ENCODE data around the gene IL15RA. TPM values are rescaled to one million over a fixed set of nuclear protein-coding genes. Genes with fewer than 3 reads are reported as not detected.

Gene IL15RA
- total RNA-seq, 4 donors from 2014 or later, result 17.7 to 21.9 (median 20.6) TPM

DNA sequence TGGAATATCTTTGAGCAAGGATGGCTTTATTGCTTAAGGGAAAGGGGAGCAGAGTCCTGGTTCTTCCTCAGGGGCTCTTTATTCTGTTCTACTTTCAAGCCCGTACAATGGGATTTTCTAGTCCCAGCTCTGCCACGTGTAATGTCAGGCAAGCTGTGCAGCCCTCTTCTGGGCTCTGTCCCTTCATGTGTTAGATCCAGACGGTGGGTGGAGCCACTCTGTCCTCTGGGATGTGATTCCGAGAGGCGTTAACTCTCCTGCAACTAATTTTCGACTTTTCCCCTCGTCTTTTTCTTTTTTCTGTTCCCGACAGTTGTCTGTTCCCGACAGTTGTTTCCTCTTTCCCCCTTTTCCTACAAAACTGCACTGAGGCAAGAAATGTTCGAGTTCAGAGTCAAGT, 52.5 kb downstream of the IL15RA start:
- no peak for ATAC-seq
- Histone ChIP-seq H3K27ac (no peak overlapping the region), H3K27me3 (no peaks in the 10 kb centered on the region), H3K36me3 (peaks cover 7 to 99% of the 10 kb centered on the region in 2 donors), H3K9me3 (no peaks in the 10 kb centered on the region), H3K4me3 (no peak overlapping the region), H3K4me1 (no peaks in the 10 kb centered on the region)
- TF ChIP-seq, protein P1, sequence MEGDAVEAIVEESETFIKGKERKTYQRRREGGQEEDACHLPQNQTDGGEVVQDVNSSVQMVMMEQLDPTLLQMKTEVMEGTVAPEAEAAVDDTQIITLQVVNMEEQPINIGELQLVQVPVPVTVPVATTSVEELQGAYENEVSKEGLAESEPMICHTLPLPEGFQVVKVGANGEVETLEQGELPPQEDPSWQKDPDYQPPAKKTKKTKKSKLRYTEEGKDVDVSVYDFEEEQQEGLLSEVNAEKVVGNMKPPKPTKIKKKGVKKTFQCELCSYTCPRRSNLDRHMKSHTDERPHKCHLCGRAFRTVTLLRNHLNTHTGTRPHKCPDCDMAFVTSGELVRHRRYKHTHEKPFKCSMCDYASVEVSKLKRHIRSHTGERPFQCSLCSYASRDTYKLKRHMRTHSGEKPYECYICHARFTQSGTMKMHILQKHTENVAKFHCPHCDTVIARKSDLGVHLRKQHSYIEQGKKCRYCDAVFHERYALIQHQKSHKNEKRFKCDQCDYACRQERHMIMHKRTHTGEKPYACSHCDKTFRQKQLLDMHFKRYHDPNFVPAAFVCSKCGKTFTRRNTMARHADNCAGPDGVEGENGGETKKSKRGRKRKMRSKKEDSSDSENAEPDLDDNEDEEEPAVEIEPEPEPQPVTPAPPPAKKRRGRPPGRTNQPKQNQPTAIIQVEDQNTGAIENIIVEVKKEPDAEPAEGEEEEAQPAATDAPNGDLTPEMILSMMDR (IDR thresholded peaks at IDR 0.05), result no peak
- 73 to 100% methylated on average over 1 to 10 of the region's 10 CpGs for WGBS, 2 donors (ENCODE audit: low coverage in 1 of 2)

DNA sequence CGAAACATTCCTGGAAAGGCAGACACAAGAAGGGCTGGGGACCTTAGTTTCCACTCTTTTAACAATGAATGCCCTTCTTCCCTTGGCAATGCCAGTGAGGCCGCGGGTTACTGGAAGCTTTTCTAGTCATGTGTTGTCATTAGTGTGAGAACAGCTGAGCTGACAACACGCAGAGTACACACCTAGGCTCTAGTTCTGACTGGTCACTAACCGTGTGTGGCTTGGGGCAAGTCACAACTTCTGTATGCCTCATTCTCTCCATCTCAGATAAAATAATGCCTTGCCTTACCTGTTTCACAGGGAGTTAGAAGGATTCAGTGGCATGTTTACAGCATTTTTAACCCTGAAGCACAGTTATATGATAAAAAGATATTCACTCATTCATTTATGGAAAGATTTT, 55.6 kb downstream of the IL15RA start:
- no peak overlapping the region for H3K27ac ChIP-seq
- H3K4me3 ChIP-seq, result no peak overlapping the region
- no peaks in the 10 kb centered on the region for H3K4me1 ChIP-seq
- no peak for ATAC-seq
- H3K36me3 ChIP-seq, result peaks cover 7 to 100% of the 10 kb centered on the region in 2 donors
- TF ChIP-seq POLR2AphosphoS5 (IDR thresholded peaks at IDR 0.05) (no peak), EP300 (IDR thresholded peaks at IDR 0.05) (no peak), POLR2A (IDR thresholded peaks at IDR 0.05) (no peak)
- TF ChIP-seq, protein P1 (IDR thresholded peaks at IDR 0.05), result no peak
- no peaks in the 10 kb centered on the region for H3K9me3 ChIP-seq
- H3K27me3 ChIP-seq, result no peaks in the 10 kb centered on the region
- 60 to 100% methylated on average over 2 of the region's 5 CpGs for WGBS, 2 donors (ENCODE audit: low coverage in 1 of 2)

DNA sequence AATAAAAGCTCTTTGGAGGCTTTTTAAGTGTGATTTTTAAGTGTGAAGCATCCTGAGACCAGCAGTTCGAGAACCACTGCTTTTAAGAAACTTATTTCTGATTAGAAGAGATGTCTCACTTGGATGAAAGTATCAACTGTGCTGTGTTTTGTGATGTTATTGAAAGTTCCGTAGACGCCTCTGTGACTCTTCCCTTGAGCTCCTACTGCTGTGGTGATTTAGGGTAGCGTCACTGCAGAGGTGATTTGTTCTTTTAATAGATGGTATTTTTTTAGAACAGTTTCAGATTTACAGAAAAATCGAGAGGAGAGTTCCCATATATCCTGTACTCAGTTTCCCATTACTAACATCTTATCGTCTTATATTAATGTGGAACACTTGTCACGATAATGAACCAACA, 57.8 kb downstream of the IL15RA start:
- H3K27me3 ChIP-seq, result no peaks in the 10 kb centered on the region
- no peaks in the 10 kb centered on the region for H3K9me3 ChIP-seq
- 92 to 94% methylated on average over 7 of the region's 7 CpGs for WGBS, 2 donors (ENCODE audit: low coverage in 1 of 2)
- TF ChIP-seq POLR2AphosphoS5 (IDR thresholded peaks at IDR 0.05) (no peak), POLR2A (IDR thresholded peaks at IDR 0.05) (no peak), EP300 (IDR thresholded peaks at IDR 0.05) (no peak)
- TF ChIP-seq, protein P1 (IDR thresholded peaks at IDR 0.05), result no peak
- H3K4me3 ChIP-seq, result no peak overlapping the region
- H3K36me3 ChIP-seq, result peaks cover 3 to 100% of the 10 kb centered on the region in 2 donors
- ATAC-seq, result no peak
- H3K4me1 ChIP-seq, result no peaks in the 10 kb centered on the region
- H3K27ac ChIP-seq, result no peak overlapping the region

DNA sequence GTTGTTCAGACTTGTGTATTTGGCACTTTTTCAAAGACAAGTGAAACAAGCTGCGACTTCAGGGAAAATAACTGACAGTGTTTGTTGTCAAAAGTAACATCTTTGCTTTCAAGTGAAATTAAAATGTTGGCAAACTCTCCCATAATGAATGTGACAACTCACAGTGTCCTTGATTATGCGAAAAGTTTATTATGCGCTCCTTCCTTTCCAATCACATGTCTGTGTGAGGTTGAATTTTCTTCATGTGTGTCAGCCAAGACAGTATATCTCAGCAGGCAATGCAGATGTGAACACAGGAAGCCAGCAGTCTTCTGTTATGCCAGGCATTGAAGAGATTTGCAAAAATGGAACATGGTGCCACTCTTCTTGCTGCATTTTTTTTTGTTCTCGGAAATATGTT, 58.6 kb downstream of the IL15RA start:
- TF ChIP-seq POLR2A (IDR thresholded peaks at IDR 0.05), result no peak
- TF ChIP-seq EP300 (IDR thresholded peaks at IDR 0.05), result no peak
- TF ChIP-seq, protein P1 (IDR thresholded peaks at IDR 0.05), result no peak
- no peak for TF ChIP-seq POLR2AphosphoS5 (IDR thresholded peaks at IDR 0.05)
- no peak overlapping the region for H3K4me3 ChIP-seq
- WGBS, 2 donors (ENCODE audit: low coverage in 1 of 2), result 81 to 93% methylated on average over 3 to 4 of the region's 4 CpGs
- H3K27me3 ChIP-seq, result no peaks in the 10 kb centered on the region
- H3K4me1 ChIP-seq, result no peaks in the 10 kb centered on the region
- H3K36me3 ChIP-seq, result peaks cover 3 to 100% of the 10 kb centered on the region in 2 donors
- H3K9me3 ChIP-seq, result no peaks in the 10 kb centered on the region
- no peak for ATAC-seq
- H3K27ac ChIP-seq, result no peak overlapping the region

DNA sequence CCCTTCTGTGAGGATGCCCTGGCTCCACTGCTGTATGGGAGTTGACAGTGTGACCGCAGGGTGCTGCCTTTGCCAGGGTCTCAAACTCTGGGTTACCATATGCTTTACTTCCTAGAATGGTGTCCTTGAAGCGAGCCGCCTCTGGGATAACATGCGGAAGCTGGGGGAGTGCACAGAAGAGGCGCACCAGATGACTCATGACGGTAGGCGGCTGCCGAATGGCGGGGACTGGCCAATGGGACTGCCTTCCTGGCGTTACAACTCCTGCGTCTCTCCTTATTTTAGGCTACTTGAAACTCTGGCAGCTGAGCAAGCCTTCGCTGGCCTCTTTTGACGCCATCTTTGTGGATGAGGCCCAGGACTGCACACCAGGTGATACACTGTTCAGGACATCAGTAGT, 60.0 kb downstream of the IL15RA start:
- no peak overlapping the region for H3K4me3 ChIP-seq
- WGBS, 2 donors (ENCODE audit: low coverage in 1 of 2), result 98% methylated on average over 7 of the region's 13 CpGs; no CpG with 5 or more reads in 1 of the 2 donors
- no peak for ATAC-seq
- H3K4me1 ChIP-seq, result no peaks in the 10 kb centered on the region
- peaks cover 3 to 100% of the 10 kb centered on the region in 2 donors for H3K36me3 ChIP-seq
- no peaks in the 10 kb centered on the region for H3K27me3 ChIP-seq
- TF ChIP-seq POLR2AphosphoS5 (IDR thresholded peaks at IDR 0.05) (no peak), EP300 (IDR thresholded peaks at IDR 0.05) (no peak), POLR2A (IDR thresholded peaks at IDR 0.05) (no peak)
- TF ChIP-seq, protein P1 (IDR thresholded peaks at IDR 0.05), result no peak
- no peak overlapping the region for H3K27ac ChIP-seq
- H3K9me3 ChIP-seq, result no peaks in the 10 kb centered on the region

All from gastroesophageal sphincter (tissue), 4 donors.